WTC11 (cell line): ENCODE measurements around the gene GPA33. TPM values are rescaled to one million over a fixed set of nuclear protein-coding genes. Genes with fewer than 3 reads are reported as not detected.
A peak's percentile ranks its signal among the peaks of the same experiment; 100 is the strongest.

Experiments used
- ATAC-seq: fragments of 200-7000 bp; cut with Tn5 transposase; 2 replicates; pipeline ENCODE4 v1.10.0; 2021; ENCODE audit warnings: mild to moderate bottlenecking, moderate library complexity
- CTCF ChIA-PET: fragments of 300-600 bp; sonication (Branson Sonifier 250); formaldehyde crosslinking; loops from one replicate; lab custom pipeline; 2021; ENCODE audit warnings: antibody characterized with exemption; lab: Charles Lee
- POLR2A ChIA-PET: fragments of 350-600 bp; sonication (Branson Sonifier 250); formaldehyde crosslinking; loops from one replicate; lab custom pipeline; 2021; ENCODE audit warnings: antibody characterized with exemption; lab: Charles Lee
- DNase-seq: peaks from one replicate; pipeline ENCODE4 v3.0.0; 2021; ENCODE audit warnings: low spot score
- H3K27ac Mint-ChIP-seq: 2 replicates; pipeline ENCODE4 v1.8.0; 2021; ENCODE audit warnings: mixed read lengths
- H3K27me3 Mint-ChIP-seq: 2 replicates; pipeline ENCODE4 v1.8.0; 2021; ENCODE audit warnings: low read depth, mild to moderate bottlenecking, moderate library complexity, mixed read lengths
- H3K36me3 Mint-ChIP-seq: 2 replicates; pipeline ENCODE4 v1.8.0; 2021; ENCODE audit warnings: mixed read lengths
- H3K4me1 Mint-ChIP-seq: 2 replicates; pipeline ENCODE4 v1.8.0; 2022; ENCODE audit warnings: mixed read lengths
- H3K4me3 Mint-ChIP-seq: 2 replicates; pipeline ENCODE4 v1.8.0; 2021; ENCODE audit warnings: mild to moderate bottlenecking, moderate library complexity, mixed read lengths
- H3K9me3 Mint-ChIP-seq: 2 replicates; pipeline ENCODE4 v1.8.0; 2021; ENCODE audit warnings: mixed read lengths
- ESRRA ChIP-seq: sonication (generic); formaldehyde crosslinking; IDR thresholded peaks from 2 replicates; pipeline ENCODE4 v1.8.1; 2022; ENCODE audit warnings: mild to moderate bottlenecking, missing genetic modification reagents, borderline replicate concordance
- ETV6 ChIP-seq: sonication (generic); formaldehyde crosslinking; IDR thresholded peaks from 2 replicates; pipeline ENCODE4 v1.8.1; 2022; ENCODE audit warnings: mild to moderate bottlenecking, missing genetic modification reagents
- FOXP1 ChIP-seq: sonication (generic); formaldehyde crosslinking; IDR thresholded peaks from 2 replicates; pipeline ENCODE4 v1.8.0; 2022; ENCODE audit warnings: missing genetic modification reagents, mild to moderate bottlenecking, moderate library complexity, borderline replicate concordance
- HMGA2 ChIP-seq: fragments of 250-450 bp; sonication (Bioruptor Pico); IDR thresholded peaks from 2 replicates; pipeline ENCODE4 v1.4.0; 2021; ENCODE audit warnings: mild to moderate bottlenecking, moderate library complexity
- KAT7 ChIP-seq: sonication (generic); formaldehyde crosslinking; IDR thresholded peaks from 2 replicates; pipeline ENCODE4 v1.8.1; 2023; ENCODE audit warnings: missing genetic modification reagents, mild to moderate bottlenecking, borderline replicate concordance
- NFATC4 ChIP-seq: fragments of 250-450 bp; sonication (Bioruptor Pico); IDR thresholded peaks from 2 replicates; pipeline ENCODE4 v1.9.0; 2021; ENCODE audit warnings: mild to moderate bottlenecking
- NR1H2 ChIP-seq: sonication (generic); formaldehyde crosslinking; IDR thresholded peaks from 2 replicates; pipeline ENCODE4 v1.9.0; 2021; ENCODE audit warnings: mild to moderate bottlenecking, moderate library complexity, missing genetic modification reagents
- TCF7 ChIP-seq: sonication (generic); formaldehyde crosslinking; IDR thresholded peaks from 2 replicates; pipeline ENCODE4 v1.8.0; 2022; ENCODE audit warnings: mild to moderate bottlenecking, low read depth, missing genetic modification reagents, moderate library complexity
- TEAD1 ChIP-seq: sonication (generic); formaldehyde crosslinking; IDR thresholded peaks from 2 replicates; pipeline ENCODE4 v1.8.0; 2022; ENCODE audit warnings: mild to moderate bottlenecking, missing genetic modification reagents
- TP53 ChIP-seq: sonication (generic); formaldehyde crosslinking; IDR thresholded peaks from 2 replicates; pipeline ENCODE4 v1.8.1; 2023; ENCODE audit warnings: mild to moderate bottlenecking, missing genetic modification reagents
- total RNA-seq: library from RNA; stranded (reverse); gene quantifications from 3 replicates; pipeline ENCODE4 v1.2.3, GENCODE V29; 2021
- TF ChIP-seq, protein P1 (sequence below): fragments of 250-450 bp; sonication (Bioruptor Pico); conservative IDR thresholded peaks from 2 replicates; pipeline ENCODE4 v1.9.0; 2021; ENCODE audit warnings: mild to moderate bottlenecking
- TF ChIP-seq, protein P2 (sequence below): sonication (generic); formaldehyde crosslinking; IDR thresholded peaks from 2 replicates; pipeline ENCODE4 v1.8.0; 2022; ENCODE audit warnings: mild to moderate bottlenecking, missing genetic modification reagents
- TF ChIP-seq, protein P3 (sequence below): sonication (generic); formaldehyde crosslinking; IDR thresholded peaks from 2 replicates; pipeline ENCODE4 v1.8.1; 2023; ENCODE audit warnings: mild to moderate bottlenecking, missing genetic modification reagents, borderline replicate concordance
- TF ChIP-seq, protein P4 (sequence below): fragments of 250-450 bp; sonication (Bioruptor Pico); IDR thresholded peaks from 2 replicates; pipeline ENCODE4 v1.8.0; 2021; ENCODE audit warnings: mild to moderate bottlenecking
- TF ChIP-seq, protein P5 (sequence below): sonication (generic); formaldehyde crosslinking; conservative IDR thresholded peaks from 2 replicates; pipeline ENCODE4 v1.8.1; 2022; ENCODE audit warnings: mild to moderate bottlenecking, missing genetic modification reagents
- TF ChIP-seq, protein P6 (sequence below): sonication (generic); formaldehyde crosslinking; conservative IDR thresholded peaks from 2 replicates; pipeline ENCODE4 v1.8.1; 2023; ENCODE audit warnings: mild to moderate bottlenecking, low read depth, missing genetic modification reagents, moderate library complexity
- TF ChIP-seq, protein P7 (sequence below): sonication (generic); formaldehyde crosslinking; IDR thresholded peaks from 2 replicates; pipeline ENCODE4 v1.8.1; 2023; ENCODE audit warnings: mild to moderate bottlenecking, moderate library complexity, missing genetic modification reagents

GPA33 gene
- total RNA-seq, 1 experiment from 2014 or later = 0.63 TPM

DNA sequence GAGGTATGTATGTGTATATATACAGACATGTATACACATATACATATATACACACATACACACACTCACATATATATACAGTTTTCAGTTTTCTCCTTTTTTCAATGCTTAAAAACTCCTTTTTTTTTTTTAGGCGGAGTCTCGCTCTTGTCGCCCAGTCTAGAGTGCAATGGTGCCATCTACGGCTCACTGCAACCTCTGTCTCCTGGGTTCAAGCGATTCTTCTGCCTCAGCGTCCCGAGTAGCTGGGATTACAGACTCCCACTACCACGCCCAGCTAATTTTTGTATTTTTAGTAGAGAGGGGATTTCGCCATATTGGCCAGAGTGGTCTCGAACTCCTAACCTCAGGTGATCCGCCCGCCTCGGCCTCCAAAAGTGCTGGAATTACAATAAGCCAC lies 30.7 kb upstream of the GPA33 start:
- DNase-seq (no peak), ATAC-seq (no peak)
- Mint-ChIP-seq H3K4me3 (peak overlapping the region; percentile 83), H3K9me3 (no peaks in the 10 kb centered on the region), H3K36me3 (no peaks in the 10 kb centered on the region), H3K27me3 (peaks cover 12% of the 10 kb centered on the region), H3K27ac (no peak overlapping the region), H3K4me1 (peaks cover 52% of the 10 kb centered on the region)
- POLR2A ChIA-PET = interaction anchor here (0.8 kb wide), 1 partner anchor 100 kb away, joined by 4 read pairs; the partner anchor contains the start of gene POU2F1
- no peak for TF ChIP-seq NR1H2 (CRISPR knock-in tag)
- TF ChIP-seq, protein P1, sequence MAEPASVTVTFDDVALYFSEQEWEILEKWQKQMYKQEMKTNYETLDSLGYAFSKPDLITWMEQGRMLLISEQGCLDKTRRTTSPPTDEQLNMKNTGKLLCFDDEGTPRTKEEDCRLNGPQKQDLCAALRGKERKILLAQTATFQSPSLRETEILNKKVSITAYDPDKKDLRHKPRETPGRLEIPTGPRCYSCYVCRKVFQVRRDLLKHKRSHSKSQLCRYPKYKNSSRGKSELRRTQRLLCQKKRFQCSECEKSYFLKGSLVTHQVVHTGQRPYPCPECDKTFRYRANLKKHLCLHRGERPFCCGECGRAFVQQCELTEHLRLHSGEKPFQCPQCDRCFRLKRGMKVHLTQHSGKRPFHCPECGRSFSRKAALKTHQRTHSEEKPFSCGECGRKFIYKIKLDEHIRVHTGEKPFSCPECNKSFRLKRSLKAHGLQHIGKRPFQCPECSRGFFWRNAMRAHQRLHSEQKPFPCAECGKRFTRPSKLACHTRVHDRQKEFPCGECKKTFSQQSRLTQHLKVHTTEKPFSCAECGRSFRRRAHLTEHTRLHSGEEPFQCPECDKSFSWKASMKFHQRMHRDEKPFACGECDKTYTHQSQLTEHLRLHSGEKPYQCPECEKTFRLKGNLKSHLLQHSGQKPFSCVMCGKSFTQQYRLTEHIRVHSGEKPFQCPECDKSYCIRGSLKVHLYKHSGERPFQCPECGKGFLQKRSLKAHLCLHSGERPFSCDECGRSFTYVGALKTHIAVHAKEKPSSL (CRISPR knock-in tag) = no peak
- TF ChIP-seq ETV6 = no peak
- no peak for TF ChIP-seq NFATC4 (CRISPR knock-in tag)
- no peak for TF ChIP-seq TEAD1 (CRISPR knock-in tag)
- no peak for TF ChIP-seq ESRRA (CRISPR knock-in tag)
- TF ChIP-seq, protein P2, sequence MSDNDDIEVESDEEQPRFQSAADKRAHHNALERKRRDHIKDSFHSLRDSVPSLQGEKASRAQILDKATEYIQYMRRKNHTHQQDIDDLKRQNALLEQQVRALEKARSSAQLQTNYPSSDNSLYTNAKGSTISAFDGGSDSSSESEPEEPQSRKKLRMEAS = no peak
- no peak for TF ChIP-seq FOXP1 (CRISPR knock-in tag)
- TF ChIP-seq, protein P3, sequence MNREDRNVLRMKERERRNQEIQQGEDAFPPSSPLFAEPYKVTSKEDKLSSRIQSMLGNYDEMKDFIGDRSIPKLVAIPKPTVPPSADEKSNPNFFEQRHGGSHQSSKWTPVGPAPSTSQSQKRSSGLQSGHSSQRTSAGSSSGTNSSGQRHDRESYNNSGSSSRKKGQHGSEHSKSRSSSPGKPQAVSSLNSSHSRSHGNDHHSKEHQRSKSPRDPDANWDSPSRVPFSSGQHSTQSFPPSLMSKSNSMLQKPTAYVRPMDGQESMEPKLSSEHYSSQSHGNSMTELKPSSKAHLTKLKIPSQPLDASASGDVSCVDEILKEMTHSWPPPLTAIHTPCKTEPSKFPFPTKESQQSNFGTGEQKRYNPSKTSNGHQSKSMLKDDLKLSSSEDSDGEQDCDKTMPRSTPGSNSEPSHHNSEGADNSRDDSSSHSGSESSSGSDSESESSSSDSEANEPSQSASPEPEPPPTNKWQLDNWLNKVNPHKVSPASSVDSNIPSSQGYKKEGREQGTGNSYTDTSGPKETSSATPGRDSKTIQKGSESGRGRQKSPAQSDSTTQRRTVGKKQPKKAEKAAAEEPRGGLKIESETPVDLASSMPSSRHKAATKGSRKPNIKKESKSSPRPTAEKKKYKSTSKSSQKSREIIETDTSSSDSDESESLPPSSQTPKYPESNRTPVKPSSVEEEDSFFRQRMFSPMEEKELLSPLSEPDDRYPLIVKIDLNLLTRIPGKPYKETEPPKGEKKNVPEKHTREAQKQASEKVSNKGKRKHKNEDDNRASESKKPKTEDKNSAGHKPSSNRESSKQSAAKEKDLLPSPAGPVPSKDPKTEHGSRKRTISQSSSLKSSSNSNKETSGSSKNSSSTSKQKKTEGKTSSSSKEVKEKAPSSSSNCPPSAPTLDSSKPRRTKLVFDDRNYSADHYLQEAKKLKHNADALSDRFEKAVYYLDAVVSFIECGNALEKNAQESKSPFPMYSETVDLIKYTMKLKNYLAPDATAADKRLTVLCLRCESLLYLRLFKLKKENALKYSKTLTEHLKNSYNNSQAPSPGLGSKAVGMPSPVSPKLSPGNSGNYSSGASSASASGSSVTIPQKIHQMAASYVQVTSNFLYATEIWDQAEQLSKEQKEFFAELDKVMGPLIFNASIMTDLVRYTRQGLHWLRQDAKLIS (CRISPR knock-in tag) = no peak
- TF ChIP-seq, protein P4, sequence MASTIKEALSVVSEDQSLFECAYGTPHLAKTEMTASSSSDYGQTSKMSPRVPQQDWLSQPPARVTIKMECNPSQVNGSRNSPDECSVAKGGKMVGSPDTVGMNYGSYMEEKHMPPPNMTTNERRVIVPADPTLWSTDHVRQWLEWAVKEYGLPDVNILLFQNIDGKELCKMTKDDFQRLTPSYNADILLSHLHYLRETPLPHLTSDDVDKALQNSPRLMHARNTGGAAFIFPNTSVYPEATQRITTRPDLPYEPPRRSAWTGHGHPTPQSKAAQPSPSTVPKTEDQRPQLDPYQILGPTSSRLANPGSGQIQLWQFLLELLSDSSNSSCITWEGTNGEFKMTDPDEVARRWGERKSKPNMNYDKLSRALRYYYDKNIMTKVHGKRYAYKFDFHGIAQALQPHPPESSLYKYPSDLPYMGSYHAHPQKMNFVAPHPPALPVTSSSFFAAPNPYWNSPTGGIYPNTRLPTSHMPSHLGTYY (CRISPR knock-in tag) = no peak
- TF ChIP-seq HMGA2 (CRISPR knock-in tag) = no peak
- TF ChIP-seq, protein P5, sequence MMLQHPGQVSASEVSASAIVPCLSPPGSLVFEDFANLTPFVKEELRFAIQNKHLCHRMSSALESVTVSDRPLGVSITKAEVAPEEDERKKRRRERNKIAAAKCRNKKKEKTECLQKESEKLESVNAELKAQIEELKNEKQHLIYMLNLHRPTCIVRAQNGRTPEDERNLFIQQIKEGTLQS (CRISPR knock-in tag) = no peak
- TF ChIP-seq KAT7 = no peak
- TF ChIP-seq TCF7 = no peak
- TF ChIP-seq, protein P6, sequence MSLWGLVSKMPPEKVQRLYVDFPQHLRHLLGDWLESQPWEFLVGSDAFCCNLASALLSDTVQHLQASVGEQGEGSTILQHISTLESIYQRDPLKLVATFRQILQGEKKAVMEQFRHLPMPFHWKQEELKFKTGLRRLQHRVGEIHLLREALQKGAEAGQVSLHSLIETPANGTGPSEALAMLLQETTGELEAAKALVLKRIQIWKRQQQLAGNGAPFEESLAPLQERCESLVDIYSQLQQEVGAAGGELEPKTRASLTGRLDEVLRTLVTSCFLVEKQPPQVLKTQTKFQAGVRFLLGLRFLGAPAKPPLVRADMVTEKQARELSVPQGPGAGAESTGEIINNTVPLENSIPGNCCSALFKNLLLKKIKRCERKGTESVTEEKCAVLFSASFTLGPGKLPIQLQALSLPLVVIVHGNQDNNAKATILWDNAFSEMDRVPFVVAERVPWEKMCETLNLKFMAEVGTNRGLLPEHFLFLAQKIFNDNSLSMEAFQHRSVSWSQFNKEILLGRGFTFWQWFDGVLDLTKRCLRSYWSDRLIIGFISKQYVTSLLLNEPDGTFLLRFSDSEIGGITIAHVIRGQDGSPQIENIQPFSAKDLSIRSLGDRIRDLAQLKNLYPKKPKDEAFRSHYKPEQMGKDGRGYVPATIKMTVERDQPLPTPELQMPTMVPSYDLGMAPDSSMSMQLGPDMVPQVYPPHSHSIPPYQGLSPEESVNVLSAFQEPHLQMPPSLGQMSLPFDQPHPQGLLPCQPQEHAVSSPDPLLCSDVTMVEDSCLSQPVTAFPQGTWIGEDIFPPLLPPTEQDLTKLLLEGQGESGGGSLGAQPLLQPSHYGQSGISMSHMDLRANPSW = no peak
- TF ChIP-seq TP53 (CRISPR knock-in tag) = no peak
- TF ChIP-seq, protein P7, sequence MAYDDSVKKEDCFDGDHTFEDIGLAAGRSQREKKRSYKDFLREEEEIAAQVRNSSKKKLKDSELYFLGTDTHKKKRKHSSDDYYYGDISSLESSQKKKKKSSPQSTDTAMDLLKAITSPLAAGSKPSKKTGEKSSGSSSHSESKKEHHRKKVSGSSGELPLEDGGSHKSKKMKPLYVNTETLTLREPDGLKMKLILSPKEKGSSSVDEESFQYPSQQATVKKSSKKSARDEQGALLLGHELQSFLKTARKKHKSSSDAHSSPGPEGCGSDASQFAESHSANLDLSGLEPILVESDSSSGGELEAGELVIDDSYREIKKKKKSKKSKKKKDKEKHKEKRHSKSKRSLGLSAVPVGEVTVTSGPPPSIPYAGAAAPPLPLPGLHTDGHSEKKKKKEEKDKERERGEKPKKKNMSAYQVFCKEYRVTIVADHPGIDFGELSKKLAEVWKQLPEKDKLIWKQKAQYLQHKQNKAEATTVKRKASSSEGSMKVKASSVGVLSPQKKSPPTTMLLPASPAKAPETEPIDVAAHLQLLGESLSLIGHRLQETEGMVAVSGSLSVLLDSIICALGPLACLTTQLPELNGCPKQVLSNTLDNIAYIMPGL (CRISPR knock-in tag) = no peak
- CTCF ChIA-PET = interaction anchor here (0.6 to 2.2 kb wide), 4 partner anchors 54 to 1528 kb away, joined by 3 to 15 read pairs (median 4); partner anchors contain the start of gene POU2F1
